ENCODE data around the gene KIF20A. TPM values are rescaled to one million over a fixed set of nuclear protein-coding genes. Genes with fewer than 3 reads are reported as not detected.

KIF20A gene
- total RNA-seq, result 43.3 and 65.7 TPM in 2 replicates

DNA sequence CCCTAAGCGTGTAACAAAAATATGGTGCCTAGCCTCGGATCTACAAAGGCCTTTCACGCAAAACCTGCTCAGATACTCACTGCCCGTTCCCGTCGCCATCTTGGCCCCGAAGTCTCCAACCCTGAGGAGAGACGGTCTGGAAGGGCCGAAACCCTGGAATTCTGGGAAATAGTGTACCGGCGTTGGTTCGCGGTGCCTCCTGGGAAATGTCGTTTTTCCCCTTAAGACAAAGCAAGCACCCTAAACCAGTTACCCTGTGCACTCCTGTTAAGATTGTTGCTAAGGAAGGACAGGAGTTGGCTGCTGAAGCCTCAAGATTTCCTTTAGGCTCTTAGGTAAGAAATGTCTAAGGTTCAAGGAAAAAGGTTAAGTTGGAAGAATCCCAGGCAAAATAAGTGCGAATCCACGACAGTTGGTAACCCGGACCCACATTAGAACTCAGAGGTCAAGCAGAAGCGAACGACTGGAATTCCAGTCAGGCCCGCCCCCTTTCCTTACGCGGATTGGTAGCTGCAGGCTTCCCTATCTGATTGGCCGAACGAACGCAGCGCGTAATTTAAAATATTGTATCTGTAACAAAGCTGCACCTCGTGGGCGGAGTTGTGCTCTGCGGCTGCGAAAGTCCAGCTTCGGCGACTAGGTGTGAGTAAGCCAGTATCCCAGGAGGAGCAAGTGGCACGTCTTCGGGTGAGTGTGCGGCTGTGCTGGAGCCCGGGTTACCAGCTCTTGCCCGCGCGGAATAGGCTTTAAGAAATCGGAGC is at the start of gene KIF20A, which contains the start of gene BRD8:
Gene KIF20A, plus strand, starts transcription at position 597 of the 761 bp plus-strand sequence. CDS start 569 bp downstream, outside the sequence.
Gene BRD8, minus strand, starts transcription at position 115 of the 761 bp plus-strand sequence. Its CDS starts 16 bp downstream, at position 99.

DNA sequence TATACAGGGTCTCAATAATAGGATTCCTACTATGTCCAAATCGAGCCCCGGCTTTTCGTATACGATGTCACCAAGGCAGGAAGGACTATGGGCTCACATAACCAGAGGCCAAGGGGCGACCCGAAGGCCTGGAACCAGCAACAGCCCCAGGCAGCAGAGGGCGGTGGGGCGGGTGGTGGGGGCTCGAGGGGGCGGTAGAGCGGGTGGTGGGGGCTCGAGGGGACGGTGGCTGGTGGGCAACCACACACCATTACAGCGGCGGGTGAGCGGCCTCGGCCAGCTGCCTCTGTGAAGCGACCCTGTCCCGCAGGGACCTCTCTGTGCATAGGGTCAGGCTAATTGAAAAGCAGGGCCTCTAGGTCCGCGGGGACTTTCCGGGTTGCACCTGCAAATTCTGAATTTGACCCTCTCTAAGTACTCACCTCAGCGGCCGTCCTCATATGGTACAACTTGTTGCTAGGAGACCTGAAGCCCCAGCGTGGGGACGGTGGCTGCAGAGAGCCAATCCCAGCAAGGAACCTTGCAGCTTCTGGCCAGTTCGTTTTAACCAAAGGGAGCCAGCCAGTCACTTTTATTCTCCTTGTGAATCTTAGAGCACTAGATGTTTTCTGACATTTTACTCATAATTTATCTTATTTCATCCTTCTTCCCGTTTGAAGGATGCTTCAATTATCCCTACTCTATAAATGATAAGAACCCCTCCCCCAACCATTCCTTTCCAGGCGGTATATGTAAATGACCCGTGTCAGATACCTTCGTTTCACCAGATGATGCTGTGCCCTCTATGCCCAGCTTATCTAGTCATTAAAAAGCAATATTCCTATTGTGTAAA is 39.7 kb upstream of the KIF20A start, which contains the start of gene NME5:
Gene NME5, minus strand, starts transcription at position 480 of the 832 bp plus-strand sequence. CDS start 648 bp downstream, outside the sequence.

DNA sequence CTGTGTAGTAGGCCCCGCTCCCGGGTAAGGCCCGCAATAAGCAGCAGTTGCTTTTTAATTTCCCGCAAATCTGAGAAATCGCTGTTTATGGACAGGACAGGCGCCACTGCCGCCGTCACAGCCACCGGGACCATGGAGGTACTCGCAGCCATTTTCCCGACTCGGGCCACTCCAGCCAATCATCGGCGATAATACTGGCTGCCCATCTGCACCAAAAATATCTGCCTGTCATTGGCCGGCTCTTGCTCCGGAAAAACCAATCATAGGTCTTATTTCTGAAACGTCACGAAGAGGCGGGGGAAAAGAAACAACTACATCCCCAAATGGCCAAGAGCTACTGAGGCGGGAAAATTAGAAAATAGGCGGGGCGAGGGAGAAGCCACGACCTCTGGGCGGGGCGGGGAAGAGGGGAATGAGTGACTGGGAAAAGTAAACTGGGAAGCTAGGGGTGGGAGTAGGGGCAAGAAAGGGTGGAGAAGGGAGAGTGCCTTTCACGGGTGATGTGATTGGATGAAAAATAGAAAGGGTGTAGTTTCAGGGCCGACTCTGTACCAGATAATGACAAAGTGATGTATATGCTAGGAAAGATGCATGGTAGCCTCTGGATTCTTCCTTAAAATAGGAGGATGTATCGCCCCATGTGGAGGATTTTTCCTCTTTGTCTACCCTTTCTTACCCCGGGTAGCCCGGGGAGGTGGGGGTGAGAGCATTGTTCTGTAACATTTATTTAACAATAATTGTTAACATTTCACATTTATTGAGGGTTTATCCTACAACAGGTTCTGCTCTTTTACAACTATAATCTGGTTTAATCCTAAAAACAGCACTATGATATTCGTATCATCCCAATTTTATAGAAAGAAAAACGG is 34.5 kb downstream of the KIF20A start, which contains the start of gene CDC23:
Gene CDC23, minus strand, starts transcription at position 163 of the 869 bp plus-strand sequence. Its CDS starts 11 bp downstream, at position 152.

Other genes starting within 250 kb of the KIF20A start
- gene FAM13B, start 146.0 kb upstream of the KIF20A start, total RNA-seq, result 9.9 and 24.5 TPM in 2 replicates
- not detected in 2 replicates for gene WNT8A, start 95.1 kb upstream of the KIF20A start, total RNA-seq
- gene NME5, start 39.7 kb upstream of the KIF20A start, total RNA-seq, result 0.65 and 1.7 TPM in 2 replicates
- gene BRD8, start 482 bp upstream of the KIF20A start, total RNA-seq, result 23.5 and 45.7 TPM in 2 replicates
- gene CDC23, start 34.2 kb downstream of the KIF20A start, total RNA-seq, result 18.3 and 35.9 TPM in 2 replicates
- not detected in 2 replicates for gene GFRA3, start 95.5 kb downstream of the KIF20A start, total RNA-seq
- gene CDC25C, start 152.7 kb downstream of the KIF20A start, total RNA-seq, result 3.7 and 8.1 TPM in 2 replicates
- 17.2 and 31.5 TPM in 2 replicates for gene FAM53C, start 159.2 kb downstream of the KIF20A start, total RNA-seq
- gene KDM3B, start 173.6 kb downstream of the KIF20A start, total RNA-seq, result 33.5 and 63.2 TPM in 2 replicates

All from bladder microvascular endothelial cell (primary cell).